Natural killer cell treated with Interleukin-12 subunit alpha and Interleukin-12 subunit beta and Interleukin-15 and Interleukin-18, amount 100 ng/mL, for 72 hours (primary cell): ENCODE results near the gene RNF34. TPM values are rescaled to one million over a fixed set of nuclear protein-coding genes. Genes with fewer than 3 reads are reported as not detected.
"Not testable (repeated sequence)": the region's sequence is repeated elsewhere in the genome, so short reads cannot be mapped to it uniquely, and the experiment has no call there.

Source experiments
- ATAC-seq, 2 donors: fragments of 150-1000 bp; cut with Tn5 transposase in 1 of 2; sonication (Bioruptor Pico), chemical (Tn5 transposase) in 1 of 2; 2 replicates each; pipeline ENCODE4 v1.10.0; 2021
- DNase-seq: peaks from one replicate; pipeline ENCODE4 v3.0.0; 2022; ENCODE audit warnings: low spot score
- H3K27ac Mint-ChIP-seq, 2 donors: 1 replicate in 1 of 2; 2 replicates in 1 of 2; pipeline ENCODE4 v1.8.0; 2022; ENCODE audit warnings: mixed read lengths in 2 of 2, mild to moderate bottlenecking in 1 of 2, moderate library complexity in 1 of 2
- H3K27me3 Mint-ChIP-seq, 2 donors: 1 replicate in 1 of 2; 2 replicates in 1 of 2; pipeline ENCODE4 v1.8.0; 2022; ENCODE audit warnings: mixed read lengths in 2 of 2
- H3K36me3 Mint-ChIP-seq: one replicate; pipeline ENCODE4 v1.8.0; 2022; ENCODE audit warnings: mixed read lengths
- H3K4me1 Mint-ChIP-seq, 2 donors: 1 replicate in 1 of 2; 2 replicates in 1 of 2; pipeline ENCODE4 v1.8.0; 2022; ENCODE audit warnings: low read depth in 2 of 2, mixed read lengths in 2 of 2, mild to moderate bottlenecking in 1 of 2
- H3K4me3 Mint-ChIP-seq: one replicate; pipeline ENCODE4 v1.8.0; 2022; ENCODE audit warnings: mixed read lengths
- H3K9me3 Mint-ChIP-seq: 2 replicates; pipeline ENCODE4 v1.8.0; 2022; ENCODE audit warnings: mixed read lengths
- total RNA-seq, 2 donors: library from RNA; stranded (reverse); gene quantifications; one replicate each; pipeline ENCODE4 v1.2.3, GENCODE V29; 2022

RNF34 gene
- total RNA-seq, 2 donors from 2014 or later, result 85.4 to 149 TPM

DNA sequence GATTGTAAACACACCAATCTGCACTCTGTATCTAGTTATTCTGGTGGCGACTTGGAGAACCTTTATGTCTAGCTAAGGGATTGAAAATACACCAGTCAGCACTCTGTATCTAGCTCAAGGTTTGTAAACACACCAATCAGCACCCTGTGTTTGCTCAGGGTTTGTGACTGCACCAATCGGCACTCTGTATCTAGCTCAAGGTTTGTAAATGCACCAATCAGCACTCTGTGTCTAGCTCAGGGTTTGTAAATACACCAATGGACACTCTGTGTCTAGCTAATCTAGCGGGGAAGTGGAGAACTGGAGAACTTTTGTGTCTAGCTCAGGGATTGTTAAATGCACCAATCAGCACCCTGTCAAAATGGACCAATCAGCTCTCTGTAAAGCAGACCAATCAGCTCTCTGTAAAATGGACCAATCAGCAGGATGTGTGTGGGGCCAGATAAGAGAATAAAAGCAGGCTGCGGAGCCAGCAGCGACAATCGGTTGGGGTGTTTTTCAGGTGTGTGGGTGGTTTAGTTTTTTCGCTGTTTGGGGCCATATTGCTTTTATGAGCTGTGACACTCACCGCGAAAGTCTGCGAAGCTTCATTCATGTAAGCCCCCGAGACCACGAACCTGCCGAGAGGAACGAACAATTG is 24.9 kb upstream of the RNF34 start:
- not testable (repeated sequence) for H3K36me3 Mint-ChIP-seq, H3K27ac Mint-ChIP-seq, H3K27me3 Mint-ChIP-seq, H3K4me1 Mint-ChIP-seq, DNase-seq, H3K4me3 Mint-ChIP-seq, H3K9me3 Mint-ChIP-seq, ATAC-seq

DNA sequence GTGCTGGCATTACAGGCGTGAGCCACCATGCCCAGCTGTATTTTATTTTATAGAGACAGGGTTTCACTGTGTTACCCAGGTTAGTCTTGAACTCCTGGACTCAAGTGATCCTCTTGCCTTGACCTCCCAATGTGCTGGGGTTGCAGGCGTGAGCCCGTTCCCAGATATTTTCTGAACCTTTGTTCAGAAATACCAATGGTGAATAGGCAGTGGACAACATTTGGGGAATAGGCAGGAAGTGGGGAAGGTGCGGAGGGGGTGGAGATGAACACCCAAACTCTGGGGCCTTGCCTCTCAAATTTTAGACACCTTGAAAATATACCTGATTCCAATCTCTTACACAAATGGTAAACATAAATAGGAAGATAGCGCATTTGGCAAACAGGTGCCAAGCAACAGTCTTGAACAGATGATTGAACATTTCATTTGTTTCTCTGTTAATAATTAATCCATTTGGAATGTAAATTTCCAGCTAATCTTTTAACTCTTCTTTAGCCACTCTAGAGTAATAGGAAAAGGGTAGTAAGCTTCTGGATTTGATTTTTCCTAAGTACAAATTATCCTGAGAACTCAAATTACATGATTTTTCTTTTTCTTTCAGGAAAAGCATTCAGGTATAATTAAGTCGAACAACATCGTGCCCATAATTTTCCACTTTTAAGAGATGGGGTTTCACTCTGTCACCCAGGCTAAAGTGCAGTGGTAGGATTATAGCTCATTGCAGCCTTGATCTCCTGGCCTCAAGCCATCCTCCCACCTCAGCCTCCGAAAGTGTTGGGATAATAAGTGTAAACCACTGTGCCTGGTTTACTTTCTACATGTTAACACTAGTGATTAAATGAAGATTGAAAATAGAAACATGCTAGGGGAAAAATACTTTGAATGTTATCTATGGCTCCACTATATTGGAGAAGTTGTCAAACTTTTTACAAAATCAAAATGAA is 22.9 kb upstream of the RNF34 start:
- no peak overlapping the region for H3K27ac Mint-ChIP-seq
- H3K27me3 Mint-ChIP-seq, result no peaks in the 10 kb centered on the region
- no peaks in the 10 kb centered on the region for H3K9me3 Mint-ChIP-seq
- ATAC-seq, result no peak
- H3K4me3 Mint-ChIP-seq, result no peak overlapping the region
- DNase-seq, result no peak
- no peaks in the 10 kb centered on the region for H3K36me3 Mint-ChIP-seq
- peaks cover 0 to 3% of the 10 kb centered on the region in 2 donors for H3K4me1 Mint-ChIP-seq

DNA sequence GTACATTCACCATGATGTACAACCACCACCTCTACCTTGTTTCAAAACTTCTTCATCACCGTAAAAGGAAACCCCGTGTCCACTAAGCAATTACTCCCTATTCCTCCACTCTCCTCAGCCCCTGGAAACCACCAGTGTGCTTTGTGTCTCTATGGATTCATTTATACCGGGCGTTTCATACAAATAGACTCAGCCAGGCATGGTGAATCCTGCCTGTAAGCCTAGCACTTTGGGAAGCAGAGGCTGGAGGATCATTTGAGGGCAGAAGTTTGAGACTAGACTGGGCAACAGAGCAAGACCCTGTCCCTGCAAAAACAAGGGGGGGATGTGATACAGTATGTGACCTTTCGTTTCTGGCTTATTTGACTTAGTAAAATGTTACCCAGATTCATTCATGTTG is 21.2 kb upstream of the RNF34 start:
- Mint-ChIP-seq H3K9me3 (no peaks in the 10 kb centered on the region), H3K4me3 (no peak overlapping the region), H3K4me1 (no peaks in the 10 kb centered on the region)

GRCh38 chr12:121379945-121380344 is 20.0 kb upstream of the RNF34 start:
- Mint-ChIP-seq H3K36me3 (no peaks in the 10 kb centered on the region), H3K9me3 (no peaks in the 10 kb centered on the region), H3K4me3 (no peak overlapping the region), H3K27ac (no peak overlapping the region), H3K4me1 (no peaks in the 10 kb centered on the region), H3K27me3 (no peaks in the 10 kb centered on the region)
- ATAC-seq, result no peak
- DNase-seq, result no peak

More for the DNA sequence above, 21.2 kb upstream of the RNF34 start:
- H3K36me3 Mint-ChIP-seq, result no peaks in the 10 kb centered on the region
- no peak overlapping the region for H3K27ac Mint-ChIP-seq
- H3K27me3 Mint-ChIP-seq, result no peaks in the 10 kb centered on the region
- DNase-seq (no peak), ATAC-seq (no peak)

DNA sequence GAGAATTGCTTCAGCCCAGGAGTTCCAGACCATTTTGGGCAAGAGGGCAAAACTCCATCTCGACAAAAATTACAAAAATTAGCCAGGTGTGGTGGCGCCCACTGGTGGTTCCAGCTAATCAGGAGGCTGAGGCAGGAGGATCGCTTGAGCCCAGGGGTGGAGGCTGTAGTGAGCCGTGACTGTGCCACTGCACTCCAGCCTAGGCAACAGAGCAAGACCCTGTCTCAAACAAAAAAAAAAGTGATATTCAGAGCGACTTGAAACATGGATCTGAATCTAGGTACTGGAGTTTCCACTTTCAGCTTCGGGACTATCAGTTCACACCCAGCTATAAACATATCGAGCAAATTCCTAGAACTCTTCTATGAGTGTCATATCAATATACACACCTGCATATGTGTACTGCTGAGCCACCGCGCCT is 16.3 kb upstream of the RNF34 start:
- Mint-ChIP-seq H3K27me3 (no peaks in the 10 kb centered on the region), H3K36me3 (no peaks in the 10 kb centered on the region), H3K9me3 (no peaks in the 10 kb centered on the region), H3K4me1 (peaks cover 2 to 4% of the 10 kb centered on the region in 2 donors), H3K4me3 (no peak overlapping the region), H3K27ac (no peak overlapping the region)
- no peak for ATAC-seq
- no peak for DNase-seq

- not testable (repeated sequence) for H3K27ac Mint-ChIP-seq, H3K4me3 Mint-ChIP-seq, H3K36me3 Mint-ChIP-seq, DNase-seq, H3K4me1 Mint-ChIP-seq, ATAC-seq, H3K27me3 Mint-ChIP-seq, H3K9me3 Mint-ChIP-seq
Measured at GRCh38 chr12:121384891-121385290, 15.0 kb upstream of the RNF34 start.

GRCh38 chr12:121388421-121388981 is 11.4 kb upstream of the RNF34 start:
- H3K27ac Mint-ChIP-seq, result peak overlapping the region in 1 of 2 donors; percentile 3

DNA sequence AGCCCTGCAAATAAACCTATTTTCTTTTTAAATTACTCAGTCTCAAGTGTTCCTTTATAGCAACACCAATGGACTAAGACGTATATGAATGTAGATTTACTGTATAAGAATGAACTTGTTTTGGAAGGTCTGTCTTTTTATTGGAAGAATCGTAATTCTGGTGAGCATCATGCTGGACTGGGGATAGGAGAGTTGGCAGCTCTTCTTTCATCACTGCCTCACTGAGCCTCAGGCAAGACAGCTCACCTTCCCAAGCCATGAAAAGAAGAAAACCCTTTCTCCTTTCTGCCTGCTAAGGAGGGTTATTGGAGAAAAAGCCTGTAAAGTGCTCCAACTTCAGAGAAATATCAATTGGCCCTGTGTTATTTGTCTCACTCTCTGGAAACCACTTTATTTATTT is 9.1 kb upstream of the RNF34 start:
- DNase-seq, result no peak
- Mint-ChIP-seq H3K4me3 (no peak overlapping the region), H3K4me1 (peaks cover 16 to 18% of the 10 kb centered on the region in 2 donors), H3K27me3 (no peaks in the 10 kb centered on the region), H3K36me3 (no peaks in the 10 kb centered on the region), H3K27ac (no peak overlapping the region), H3K9me3 (no peaks in the 10 kb centered on the region)
- no peak for ATAC-seq

More at GRCh38 chr12:121388421-121388981, 11.4 kb upstream of the RNF34 start:
- no peak for DNase-seq
- no peaks in the 10 kb centered on the region for H3K36me3 Mint-ChIP-seq
- H3K4me3 Mint-ChIP-seq, result no peak overlapping the region
- no peak for ATAC-seq
- H3K4me1 Mint-ChIP-seq, result peaks cover 16 to 18% of the 10 kb centered on the region in 2 donors
- H3K27me3 Mint-ChIP-seq, result no peaks in the 10 kb centered on the region
- H3K9me3 Mint-ChIP-seq, result no peaks in the 10 kb centered on the region

DNA sequence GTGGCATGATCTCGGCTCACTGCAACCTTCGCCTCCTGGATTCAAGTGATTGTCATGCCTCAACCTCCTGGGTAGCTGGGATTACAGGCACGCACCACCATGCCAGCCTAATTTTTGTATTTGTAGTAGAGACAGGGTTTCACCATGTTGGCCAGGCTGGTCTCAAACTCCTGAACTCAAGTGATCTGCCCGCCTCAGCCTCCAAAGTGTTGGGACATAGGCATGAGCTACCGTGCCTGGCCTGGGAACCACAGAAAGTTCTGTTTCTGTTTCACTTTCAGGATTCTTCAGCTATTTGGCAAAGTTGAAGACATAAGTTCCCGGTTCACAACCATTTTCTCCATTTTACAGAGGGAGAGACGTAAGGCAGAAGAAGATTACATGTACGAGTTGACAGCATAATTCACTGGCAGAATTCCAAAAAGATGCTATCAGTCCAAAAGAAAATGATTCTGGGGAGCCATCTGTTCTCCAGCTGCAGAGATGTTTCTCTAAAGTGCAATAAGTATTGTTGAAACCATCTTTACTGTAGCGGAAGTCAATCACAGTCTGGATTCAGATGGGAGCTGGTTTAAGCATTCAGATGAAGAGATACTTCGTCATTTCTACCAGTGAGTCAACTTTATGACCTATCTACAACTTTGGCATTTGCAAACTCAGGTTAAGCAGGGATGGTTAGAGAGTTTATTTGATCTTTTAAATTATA is 8.1 kb upstream of the RNF34 start:
- peak; percentile 87 to 92 for ATAC-seq
- Mint-ChIP-seq H3K27ac (peak overlapping the region; percentile 76 to 92), H3K27me3 (no peaks in the 10 kb centered on the region), H3K4me3 (peak overlapping the region; percentile 64), H3K4me1 (peaks cover 16 to 18% of the 10 kb centered on the region in 2 donors), H3K9me3 (no peaks in the 10 kb centered on the region), H3K36me3 (no peaks in the 10 kb centered on the region)
- DNase-seq, result peak; percentile 79

DNA sequence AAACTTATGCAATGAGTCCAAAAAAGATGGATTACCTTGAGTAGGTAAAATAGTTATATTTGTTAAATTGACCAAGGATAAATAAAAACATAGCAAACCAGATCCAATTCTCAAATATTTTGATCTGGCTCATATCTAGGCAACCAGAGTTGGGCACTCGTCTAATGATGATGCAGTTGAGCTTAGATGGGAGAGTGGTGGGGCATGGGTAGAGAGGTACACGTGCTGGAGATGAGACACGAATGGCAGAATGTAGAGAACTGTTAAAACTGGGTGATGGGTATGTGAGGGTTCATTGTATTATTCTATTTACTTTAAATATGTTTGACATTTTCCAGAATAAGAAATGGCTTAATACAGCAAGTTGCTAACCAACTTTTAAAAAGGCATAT is 7.6 kb upstream of the RNF34 start:
- ATAC-seq (no peak), DNase-seq (no peak)
- Mint-ChIP-seq H3K4me3 (peak overlapping the region; percentile 64), H3K36me3 (no peaks in the 10 kb centered on the region), H3K27ac (peak overlapping the region; percentile 76 to 92), H3K4me1 (peaks cover 16 to 18% of the 10 kb centered on the region in 2 donors), H3K9me3 (no peaks in the 10 kb centered on the region), H3K27me3 (no peaks in the 10 kb centered on the region)

DNA sequence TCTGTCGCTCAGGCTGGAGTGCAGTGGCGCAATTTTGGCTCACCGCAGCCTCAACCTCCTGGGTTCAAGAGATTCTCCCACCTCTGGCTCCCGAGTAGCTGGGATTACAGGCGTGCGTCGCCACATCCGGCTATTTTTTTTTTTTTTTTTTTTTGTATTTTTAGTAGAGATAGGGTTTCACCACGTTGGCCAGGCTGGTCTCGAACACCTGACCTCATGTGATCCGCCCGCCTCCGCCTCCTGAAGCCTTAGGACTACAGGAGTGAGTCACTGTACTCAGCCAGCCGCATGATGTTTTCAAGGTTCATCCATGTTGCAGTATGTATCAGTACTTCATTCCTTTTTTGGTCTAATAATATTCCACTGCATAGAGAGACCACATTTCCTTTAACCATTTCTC is 2.4 kb upstream of the RNF34 start:
- DNase-seq (no peak), ATAC-seq (no peak)
- Mint-ChIP-seq H3K27ac (no peak overlapping the region), H3K4me1 (peaks cover 20 to 27% of the 10 kb centered on the region in 2 donors), H3K9me3 (no peaks in the 10 kb centered on the region), H3K36me3 (peaks cover 5% of the 10 kb centered on the region), H3K4me3 (no peak overlapping the region), H3K27me3 (no peaks in the 10 kb centered on the region)

DNA sequence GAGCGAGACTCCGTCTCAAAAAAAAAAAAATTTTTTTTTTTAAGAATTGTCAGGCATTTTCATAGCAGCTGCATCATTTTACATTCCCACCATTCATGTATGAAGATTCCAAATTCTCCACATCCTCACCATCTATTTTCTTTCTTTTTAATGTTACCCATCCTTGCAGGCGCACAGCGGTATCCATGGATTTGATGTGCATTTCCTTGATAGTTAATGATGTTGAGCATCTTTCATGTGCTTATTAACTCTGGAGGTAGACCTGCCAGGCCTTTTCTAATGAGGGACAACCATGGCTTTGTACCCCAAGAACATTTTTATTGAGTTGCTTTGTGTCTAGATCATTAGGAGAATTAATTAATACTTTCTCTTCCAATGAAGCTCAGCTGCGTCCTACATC is 1.6 kb upstream of the RNF34 start:
- no peak for DNase-seq
- no peaks in the 10 kb centered on the region for H3K27me3 Mint-ChIP-seq
- peak overlapping the region in 1 of 2 donors; percentile 75 for H3K27ac Mint-ChIP-seq
- peaks cover 25 to 31% of the 10 kb centered on the region in 2 donors for H3K4me1 Mint-ChIP-seq
- H3K4me3 Mint-ChIP-seq, result peak overlapping the region; percentile 93
- H3K36me3 Mint-ChIP-seq, result peaks cover 5% of the 10 kb centered on the region
- H3K9me3 Mint-ChIP-seq, result no peaks in the 10 kb centered on the region
- no peak for ATAC-seq

DNA sequence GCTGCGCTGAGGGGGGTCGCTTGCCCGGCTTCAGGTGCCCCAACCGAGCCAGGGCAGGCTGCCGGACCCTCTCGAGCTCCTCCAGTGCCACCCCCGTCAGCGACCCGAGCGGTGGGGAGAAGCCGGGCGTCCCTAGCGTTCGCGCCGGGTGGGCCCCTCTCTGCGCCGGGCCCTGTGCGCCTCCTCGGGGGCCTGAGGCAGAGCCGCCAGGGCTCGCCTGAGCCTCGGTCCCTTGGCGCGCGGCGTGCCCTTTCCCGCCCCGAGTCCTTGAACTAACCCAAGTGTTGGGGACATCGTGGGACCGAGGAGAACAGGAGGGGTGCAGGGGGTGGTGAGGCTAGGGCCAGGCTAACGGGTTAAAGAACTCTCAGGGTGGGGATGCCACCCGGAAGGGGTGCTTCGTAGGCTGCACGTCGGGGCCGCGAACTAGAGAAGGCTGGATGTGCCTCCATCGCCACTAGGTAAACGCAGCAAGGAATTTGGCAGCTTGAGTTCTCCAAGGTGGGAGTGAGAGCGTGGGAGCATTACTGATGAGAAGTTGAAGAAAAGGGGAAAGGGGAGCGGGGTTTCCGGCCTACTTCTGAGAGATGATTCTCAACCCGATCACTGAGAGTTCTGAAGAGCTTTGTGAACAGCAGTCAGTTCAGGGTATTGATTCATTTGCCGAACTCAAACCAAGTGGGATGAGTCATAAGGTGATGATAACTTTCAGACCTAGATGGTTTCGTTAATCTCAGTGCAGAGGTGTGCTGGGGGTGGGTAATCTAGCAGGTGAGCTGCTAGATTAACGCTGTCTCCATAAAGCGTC is 618 bp downstream of the RNF34 start:
- peaks cover 25 to 36% of the 10 kb centered on the region in 2 donors for H3K4me1 Mint-ChIP-seq
- H3K4me3 Mint-ChIP-seq, result peak overlapping the region; percentile 93
- DNase-seq (peak; percentile 65), ATAC-seq (peak; percentile 52 to 65)
- H3K27ac Mint-ChIP-seq, result peak overlapping the region; percentile 75 to 88
- H3K9me3 Mint-ChIP-seq, result no peaks in the 10 kb centered on the region
- peaks cover 5% of the 10 kb centered on the region for H3K36me3 Mint-ChIP-seq
- no peaks in the 10 kb centered on the region for H3K27me3 Mint-ChIP-seq
